K562 treated with DMSO at 1 percent for 48 hours (cell line): ENCODE results near the gene SOX12. TPM values are rescaled to one million over a fixed set of nuclear protein-coding genes. Genes with fewer than 3 reads are reported as not detected.

ENCODE experiments used
- total RNA-seq: library from RNA; unstranded; fragments of 300-600 nt; gene quantifications from 2 replicates; pipeline ENCODE4 v1.2.3, GENCODE V29; 2022; ENCODE audit warnings: low replicate concordance; ENCODE audit errors: extremely low read depth

The SOX12 gene
- not detected in 2 replicates for total RNA-seq

DNA sequence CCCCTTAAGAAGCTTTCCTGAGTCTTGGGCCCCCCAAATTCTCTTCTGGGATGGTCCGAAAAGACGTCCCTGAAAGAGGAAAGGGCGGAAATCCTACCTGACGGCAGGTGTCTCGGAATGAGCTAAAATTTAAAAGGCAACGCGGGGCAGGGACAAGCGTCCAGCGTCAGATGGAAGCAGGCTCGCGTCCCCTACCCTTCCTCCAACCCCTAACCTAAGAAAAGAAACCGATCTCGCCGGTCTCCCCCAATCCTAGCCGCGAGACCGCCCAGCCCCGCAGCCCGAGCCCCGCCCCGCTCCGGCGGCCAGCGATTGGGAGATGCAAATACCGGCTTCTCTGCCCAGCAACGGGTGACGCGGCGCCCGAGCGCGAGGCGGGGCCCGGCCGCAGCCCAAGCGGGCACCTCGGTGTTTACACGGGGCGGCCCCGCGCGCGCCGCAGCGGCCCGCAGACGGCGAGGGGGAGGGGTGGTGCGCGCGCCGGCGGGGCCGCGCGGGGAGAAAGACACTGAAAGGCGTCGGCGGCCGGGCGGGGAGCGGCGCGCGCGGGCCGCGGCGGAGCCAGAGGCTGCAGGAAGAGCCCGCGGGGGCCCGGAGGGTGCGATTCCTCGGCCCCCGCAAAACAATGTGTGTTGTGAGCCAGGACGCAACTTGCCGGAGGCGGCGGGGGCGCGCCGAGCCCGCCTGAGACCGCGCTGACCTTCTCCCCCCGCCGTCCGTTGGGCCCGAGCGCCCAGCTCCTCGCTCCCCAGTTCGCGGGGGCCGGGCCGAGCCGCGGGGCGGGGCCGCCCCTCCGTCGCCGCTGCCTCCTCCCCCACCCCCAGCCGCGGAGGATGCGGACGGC lies at the start of gene SOX12:
SOX12 (plus strand) TSS at position 508 of the 844 bp plus-strand sequence. CDS start 373 bp downstream, outside the sequence.

DNA sequence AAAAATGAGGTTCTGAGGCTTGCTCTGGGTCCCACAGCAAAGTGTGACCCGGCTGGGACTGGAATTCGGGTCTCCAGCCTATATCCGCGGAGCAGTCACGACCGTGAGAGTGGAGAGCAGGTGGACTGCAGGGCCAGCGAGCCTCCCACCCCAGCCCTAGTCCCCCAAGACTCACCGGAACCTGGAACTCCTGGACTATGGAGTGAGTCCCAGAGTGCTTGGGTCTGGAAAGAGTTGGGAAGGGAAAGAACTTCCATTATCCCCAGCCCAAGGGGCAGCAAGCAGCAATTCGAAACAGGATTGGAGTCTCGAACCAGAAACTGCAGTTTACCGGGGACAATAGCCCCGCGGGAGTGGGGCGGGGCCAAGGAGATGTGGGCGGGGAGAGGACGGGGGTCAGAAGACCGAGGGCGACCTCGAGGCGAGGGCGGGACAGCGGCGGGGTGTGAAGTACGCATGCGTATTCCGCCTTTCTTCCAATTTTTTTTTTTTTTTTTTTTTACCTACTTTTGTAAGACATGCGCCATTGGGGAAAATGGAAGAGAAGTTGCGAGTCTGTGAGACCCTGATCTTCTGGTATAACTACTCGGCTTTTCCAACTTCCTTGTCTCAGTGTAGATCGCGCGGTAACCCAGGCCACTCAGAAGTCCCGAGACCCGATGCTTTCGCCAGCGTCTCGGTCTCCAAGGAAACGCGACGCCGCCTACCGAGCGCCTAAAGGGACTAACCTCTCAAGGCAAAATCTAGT lies 35.1 kb upstream of the SOX12 start, which contains the start of gene C20orf96:
C20orf96 (minus strand) TSS at position 667 of the 748 bp plus-strand sequence; CDS start at position 527, 140 bp downstream.

DNA sequence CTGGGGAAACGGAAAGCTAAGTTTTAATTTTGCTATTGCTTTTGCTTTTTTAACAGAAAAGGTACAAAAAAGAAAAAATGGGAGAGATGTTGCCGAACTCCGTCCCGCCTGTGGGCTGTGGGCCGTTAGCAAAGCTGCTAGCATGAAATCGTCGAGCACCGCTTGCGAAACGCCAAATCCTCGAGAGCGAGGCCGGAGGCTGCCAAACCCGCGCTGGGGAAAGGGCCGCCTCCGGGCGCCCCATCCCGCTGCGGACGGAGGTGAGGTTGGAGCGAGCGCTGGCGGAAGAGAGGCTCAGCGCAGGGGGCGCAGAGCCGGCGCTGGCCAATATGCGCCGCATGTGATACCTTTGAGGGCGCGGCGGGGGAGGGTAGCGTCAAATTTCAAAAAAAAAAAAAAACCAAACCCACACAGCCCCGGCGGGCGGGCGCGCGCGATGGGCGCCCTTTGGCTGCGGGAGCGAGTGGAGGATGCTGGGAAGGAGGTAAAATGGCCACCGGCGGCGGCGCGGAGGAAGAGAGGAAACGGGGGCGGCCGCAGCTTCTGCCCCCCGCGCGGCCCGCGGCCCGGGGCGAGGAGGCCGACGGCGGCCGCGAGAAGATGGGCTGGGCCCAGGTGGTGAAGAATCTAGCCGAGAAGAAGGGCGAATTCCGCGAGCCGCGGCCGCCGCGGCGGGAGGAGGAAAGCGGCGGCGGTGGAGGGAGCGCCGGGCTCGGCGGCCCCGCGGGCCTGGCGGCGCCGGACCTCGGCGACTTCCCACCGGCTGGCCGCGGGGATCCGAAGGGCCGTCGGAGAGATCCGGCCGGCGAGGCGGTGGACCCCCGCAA lies 28.0 kb upstream of the SOX12 start, which contains the start of gene ZCCHC3:
ZCCHC3 (plus strand) TSS at position 473 of the 827 bp plus-strand sequence; CDS start at position 490, 17 bp downstream.

DNA sequence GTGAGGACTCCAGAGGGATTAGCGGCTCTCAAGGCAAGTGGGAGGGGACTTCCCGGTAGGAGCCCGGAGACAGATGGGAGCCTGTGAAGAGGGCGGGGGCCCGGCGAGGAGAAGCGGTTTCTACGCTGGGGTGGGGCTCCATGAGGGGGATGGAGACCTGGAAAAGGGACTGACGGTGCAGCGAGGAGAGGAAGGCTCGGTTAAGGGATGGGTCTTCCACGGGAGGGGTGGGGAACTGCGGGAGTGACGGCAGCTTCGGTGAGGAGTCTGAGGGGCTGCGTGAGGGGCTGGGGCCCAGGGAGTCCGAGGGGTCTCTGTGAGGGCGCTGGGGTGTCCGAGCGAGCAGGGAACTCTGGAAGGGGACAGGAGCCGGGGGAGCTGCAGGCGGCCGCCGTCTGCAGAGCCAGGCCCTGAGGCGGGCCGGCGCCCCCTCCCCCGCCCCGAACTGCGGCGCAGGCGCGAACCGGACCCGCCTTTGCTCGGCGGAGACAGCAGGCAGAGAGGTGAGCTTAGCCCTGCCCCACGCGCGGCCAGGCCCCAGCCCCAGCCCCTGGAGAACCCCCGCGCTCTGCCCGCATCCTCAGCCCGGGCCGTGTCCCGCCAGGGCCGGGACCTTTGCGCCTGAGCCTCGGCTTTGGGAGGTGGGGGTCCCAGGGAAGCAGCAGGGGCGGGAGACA lies 21.4 kb downstream of the SOX12 start, which contains the start of gene NRSN2:
NRSN2 (plus strand) TSS at position 472 of the 677 bp plus-strand sequence. CDS start 2,533 bp downstream, outside the sequence.

Other genes with a start within 250 kb of the SOX12 start
- gene DEFB125, start 237.9 kb upstream of the SOX12 start, total RNA-seq = not detected in 2 replicates
- not detected in 2 replicates for gene DEFB126, start 183.0 kb upstream of the SOX12 start, total RNA-seq
- not detected in 2 replicates for gene DEFB127, start 168.1 kb upstream of the SOX12 start, total RNA-seq
- not detected in 2 replicates for gene DEFB128, start 135.8 kb upstream of the SOX12 start, total RNA-seq
- not detected in 2 replicates for gene DEFB129, start 98.3 kb upstream of the SOX12 start, total RNA-seq
- not detected in 2 replicates for gene DEFB132, start 67.8 kb upstream of the SOX12 start, total RNA-seq
- not detected in 2 replicates for gene C20orf96, start 34.8 kb upstream of the SOX12 start, total RNA-seq
- not detected in 2 replicates for gene ZCCHC3, start 28.0 kb upstream of the SOX12 start, total RNA-seq
- gene NRSN2, start 21.6 kb downstream of the SOX12 start, total RNA-seq = not detected in 2 replicates
- gene TRIB3, start 55.2 kb downstream of the SOX12 start, total RNA-seq = 154 TPM in 1 of 2 replicates, not detected in the other
- not detected in 2 replicates for gene RBCK1, start 82.7 kb downstream of the SOX12 start, total RNA-seq
- not detected in 2 replicates for gene TBC1D20, start 137.0 kb downstream of the SOX12 start, total RNA-seq
- gene CSNK2A1, start 218.2 kb downstream of the SOX12 start, total RNA-seq = 109 TPM in 1 of 2 replicates, not detected in the other